Glomerular endothelial cell (primary cell): Measurements from ENCODE around the gene FAM169A. TPM values are rescaled to one million over a fixed set of nuclear protein-coding genes. Genes with fewer than 3 reads are reported as not detected.
A peak's percentile ranks its signal among the peaks of the same experiment; 100 is the strongest.
"Not testable (repeated sequence)": the region's sequence is repeated elsewhere in the genome, so short reads cannot be mapped to it uniquely, and the experiment has no call there.

ENCODE experiments used
- DNase-seq: peaks from one replicate; pipeline ENCODE4 v3.0.0-alpha.2; 2011; ENCODE audit warnings: low read depth, low spot score; ENCODE audit errors: extremely low read depth
- total RNA-seq: library from RNA; depleted of rRNA; stranded (reverse); fragments of >200 nt; gene quantifications from 2 replicates; pipeline ENCODE4 v1.2.3, GENCODE V29; 2015

Gene FAM169A
- total RNA-seq, 1 donor from 2014 or later = 0.99 TPM

DNA sequence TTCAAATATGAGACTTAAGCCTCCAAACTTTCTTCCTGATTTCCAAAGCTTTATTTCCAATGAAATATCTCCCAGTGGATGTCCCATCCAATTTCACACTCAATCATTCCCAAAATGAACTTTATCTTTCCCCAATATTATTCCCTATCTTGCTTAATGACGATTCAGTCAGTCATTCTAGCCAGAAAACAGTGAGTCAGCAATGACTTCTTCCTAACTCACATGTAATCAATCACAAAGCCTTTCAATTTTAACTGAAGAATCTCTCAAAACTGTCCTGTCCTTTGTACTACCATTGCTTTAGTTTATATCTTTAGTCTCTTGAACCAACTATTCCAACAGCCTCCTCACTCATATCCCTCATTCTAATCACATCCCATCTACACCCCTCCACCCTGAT, 64.2 kb downstream of the FAM169A start:
- DNase-seq = no peak

DNA sequence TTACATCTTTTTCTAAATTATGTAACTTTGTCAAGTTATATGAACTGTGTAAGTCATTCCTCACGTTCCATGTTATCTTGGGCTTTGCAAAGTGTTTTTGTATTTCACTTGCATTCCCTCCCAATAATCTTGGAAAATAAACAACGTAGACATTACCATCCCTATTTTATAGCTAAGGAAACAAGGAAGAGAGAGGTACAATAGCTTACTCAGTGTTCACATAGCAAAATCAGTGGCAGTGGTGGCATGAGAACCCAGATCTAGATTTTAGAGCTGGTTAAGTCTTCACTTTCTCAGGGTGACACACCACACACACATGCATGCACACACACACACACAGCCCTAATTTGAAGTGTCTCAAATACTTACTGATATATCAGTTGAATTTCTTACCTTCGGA, 65.0 kb downstream of the FAM169A start:
- no peak for DNase-seq

DNA sequence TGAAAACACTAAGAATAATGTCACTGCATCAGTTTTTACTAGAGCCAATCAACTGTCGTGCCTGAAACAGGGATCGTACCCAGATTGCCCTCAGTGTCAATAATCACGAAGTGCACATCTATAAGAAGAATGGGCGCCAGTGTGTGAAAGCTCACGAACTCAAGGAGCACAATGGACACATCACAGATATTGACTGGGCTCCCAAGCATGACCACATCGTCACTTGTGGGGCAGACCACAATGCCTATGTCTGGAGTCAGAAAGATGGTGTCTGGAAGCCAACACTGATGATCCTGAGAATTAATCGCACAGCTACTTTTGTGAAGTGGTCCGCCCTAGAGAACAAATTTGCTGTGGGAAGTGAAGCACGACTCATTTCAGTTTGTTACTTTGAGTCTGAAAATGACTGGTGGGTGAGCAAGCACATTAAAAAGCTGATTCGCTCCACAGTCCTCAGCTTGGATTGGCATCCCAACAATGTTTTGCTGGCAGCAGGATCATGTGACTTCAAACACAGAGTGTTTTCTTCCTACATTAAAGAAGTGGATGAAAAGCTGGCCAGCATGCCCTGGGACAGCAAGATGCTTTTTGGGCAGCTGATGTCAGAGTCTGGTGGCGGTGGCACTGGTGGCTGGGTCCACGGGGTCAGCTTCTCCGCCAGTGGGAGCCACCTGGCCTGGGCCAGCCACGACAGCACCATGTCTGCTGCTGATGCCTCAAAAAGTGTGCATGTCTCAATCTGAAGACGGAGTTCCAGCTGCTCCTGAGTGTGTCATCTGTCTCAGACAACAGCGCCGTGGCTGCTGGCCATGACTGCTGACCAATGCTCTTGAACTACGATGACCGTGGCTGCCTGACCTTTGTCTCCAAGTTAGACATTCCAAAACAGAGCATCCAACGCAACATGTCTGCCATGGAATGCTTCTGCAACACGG, 66.9 kb downstream of the FAM169A start:
- DNase-seq = no peak

DNA sequence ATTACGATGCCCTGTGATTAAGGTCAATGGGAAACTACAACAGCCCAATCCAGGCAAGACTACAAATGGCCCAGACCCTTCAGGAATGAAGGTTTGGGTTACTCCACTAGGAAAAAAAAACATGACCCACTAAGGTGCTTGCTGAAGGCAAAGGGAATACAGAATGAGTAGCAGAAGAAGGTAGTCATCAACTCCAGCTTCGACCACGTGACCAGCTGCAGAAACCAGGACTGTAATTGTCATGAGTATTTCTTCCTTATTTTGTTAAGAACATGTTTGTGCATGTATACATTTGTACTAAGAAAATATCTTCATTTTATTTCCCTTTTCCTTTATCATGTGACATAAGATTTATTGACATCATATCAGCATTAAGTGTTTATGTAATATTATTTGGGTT, 74.5 kb downstream of the FAM169A start:
- DNase-seq = not testable (repeated sequence)

DNA sequence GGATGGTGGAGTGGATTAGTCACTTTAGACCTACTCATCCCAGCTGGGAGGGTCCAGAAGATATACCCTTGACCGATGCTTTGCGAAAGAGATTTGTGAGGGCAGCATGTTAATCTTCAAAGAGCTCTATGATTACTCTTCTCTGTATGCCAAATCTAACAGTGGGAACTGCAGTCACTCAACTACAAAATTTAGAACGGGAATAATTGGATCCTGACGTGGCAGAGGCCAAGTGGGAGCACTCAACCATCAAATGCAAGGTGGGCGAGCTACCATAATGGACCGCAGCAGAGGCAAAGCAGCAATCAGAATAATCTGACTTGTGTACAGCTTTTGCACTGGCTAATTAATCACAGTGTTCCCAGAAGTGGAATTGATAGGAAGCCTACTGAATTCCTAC, 78.8 kb downstream of the FAM169A start:
- DNase-seq = no peak

DNA sequence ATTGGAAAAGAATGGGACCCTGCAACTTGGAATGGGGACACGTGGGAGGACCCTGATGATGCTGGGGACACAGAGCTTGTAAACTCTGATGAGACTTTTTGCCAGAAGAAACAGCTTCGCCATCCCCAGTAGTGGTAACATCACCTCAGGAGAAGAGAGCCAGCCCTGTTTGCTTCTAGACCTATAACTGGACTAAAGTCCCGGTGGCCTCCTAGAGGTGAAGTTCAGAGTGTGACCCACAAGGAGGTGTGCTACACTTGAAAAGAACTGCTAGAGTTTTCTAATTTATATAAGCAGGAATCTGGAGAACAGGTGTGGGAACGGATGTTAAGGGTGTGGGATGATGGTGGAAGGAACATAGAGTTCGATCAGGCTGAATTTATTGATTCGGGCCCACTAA, 79.3 kb downstream of the FAM169A start:
- DNase-seq = no peak

DNA sequence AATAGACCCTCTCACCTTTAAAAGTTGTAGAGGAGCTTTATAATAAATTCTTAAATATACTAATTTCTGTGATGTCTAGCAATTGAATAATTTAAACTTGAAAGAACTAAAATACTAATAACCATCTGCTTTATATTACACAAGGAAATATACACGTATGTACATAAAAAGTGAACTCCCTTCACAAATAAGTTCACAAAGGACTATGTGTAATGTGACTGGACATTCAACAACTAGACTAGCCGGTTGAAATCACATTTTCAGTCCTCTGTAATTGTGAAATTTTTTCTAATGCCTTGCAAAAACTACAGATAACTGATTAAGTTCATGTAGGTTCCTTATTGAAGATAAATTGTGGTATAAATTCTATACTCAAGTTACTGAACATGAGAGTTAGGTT, 87.6 kb downstream of the FAM169A start:
- DNase-seq = no peak

DNA sequence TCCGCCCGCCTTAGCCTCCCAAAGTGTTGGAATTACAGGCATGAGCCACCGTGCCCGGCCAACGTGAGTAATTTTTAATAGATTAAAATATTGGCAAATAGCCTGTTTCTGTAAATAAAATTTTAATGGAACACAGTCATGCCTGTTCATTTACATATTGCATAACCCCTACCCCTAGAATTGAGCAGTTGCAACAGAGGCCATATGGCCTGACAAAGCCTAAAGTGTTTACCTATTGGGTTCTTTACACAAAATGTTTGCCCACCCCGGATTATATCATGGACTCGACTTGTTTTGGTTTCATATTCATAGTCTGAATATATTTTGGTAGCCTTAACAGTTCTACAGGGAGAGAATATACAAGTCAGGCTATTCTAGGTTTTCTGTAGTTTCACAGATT, 93.8 kb downstream of the FAM169A start:
- DNase-seq = no peak

DNA sequence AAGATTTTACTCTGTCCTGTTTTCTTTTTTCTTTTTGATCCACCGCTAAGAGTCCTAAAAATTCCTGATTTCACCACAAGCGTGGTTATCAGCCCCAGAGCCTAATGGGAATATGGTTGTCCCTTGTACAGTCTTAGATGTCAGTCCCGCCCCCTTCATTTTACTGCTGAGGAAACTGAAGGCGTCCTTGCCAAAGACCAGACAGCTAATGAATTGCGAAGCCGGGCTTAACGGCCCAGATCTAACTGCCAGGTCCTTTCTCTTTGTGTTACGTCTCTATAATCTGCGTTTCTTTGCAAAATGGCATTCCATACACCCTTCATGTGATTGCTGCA, 98.6 kb downstream of the FAM169A start:
- peak; percentile 22 for DNase-seq

DNA sequence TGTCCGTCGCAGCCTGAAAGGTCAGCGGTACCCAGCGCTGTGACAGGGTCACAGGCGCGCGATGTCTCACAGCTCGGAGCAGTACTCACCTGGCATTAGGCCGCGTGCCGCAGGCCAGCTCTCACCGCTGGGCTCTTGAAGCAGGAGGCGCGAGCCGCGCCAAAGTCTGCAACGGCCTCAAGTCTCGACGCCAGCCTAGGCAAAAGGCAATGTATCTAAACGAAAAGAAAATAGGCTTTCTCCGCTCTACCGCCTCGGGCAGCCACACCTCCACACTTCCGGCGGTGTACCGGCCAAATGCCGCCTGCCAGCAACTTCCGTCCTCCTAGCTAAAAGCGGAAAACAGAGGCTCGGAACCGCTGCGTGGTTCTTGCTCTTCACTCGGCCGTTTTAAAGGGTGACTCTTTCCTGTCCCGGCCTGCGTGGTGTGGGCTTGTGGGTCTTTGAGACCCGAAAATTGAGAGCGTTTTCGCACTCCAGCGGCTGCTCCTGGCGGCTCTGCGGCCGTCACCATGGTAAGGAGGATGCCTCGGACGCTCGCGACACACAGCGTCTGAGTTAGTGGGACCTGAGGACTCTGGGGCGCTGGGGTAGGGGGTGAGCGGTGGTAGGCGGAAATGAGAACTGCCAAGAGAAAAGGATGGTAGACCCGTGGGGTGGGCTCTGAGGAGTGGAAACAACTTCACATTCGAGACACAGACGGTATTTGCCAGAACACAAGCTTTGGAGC, 99.2 kb downstream of the FAM169A start, which contains the start of the genes GFM2 and NSA2:
Gene GFM2, minus strand, starts transcription at position 269 of the 730 bp plus-strand sequence. CDS start 3,375 bp downstream, outside the sequence.
Gene NSA2, plus strand, starts transcription at position 401 of the 730 bp plus-strand sequence. Its CDS starts 112 bp downstream, at position 513.
- peak; percentile 73 for DNase-seq

DNA sequence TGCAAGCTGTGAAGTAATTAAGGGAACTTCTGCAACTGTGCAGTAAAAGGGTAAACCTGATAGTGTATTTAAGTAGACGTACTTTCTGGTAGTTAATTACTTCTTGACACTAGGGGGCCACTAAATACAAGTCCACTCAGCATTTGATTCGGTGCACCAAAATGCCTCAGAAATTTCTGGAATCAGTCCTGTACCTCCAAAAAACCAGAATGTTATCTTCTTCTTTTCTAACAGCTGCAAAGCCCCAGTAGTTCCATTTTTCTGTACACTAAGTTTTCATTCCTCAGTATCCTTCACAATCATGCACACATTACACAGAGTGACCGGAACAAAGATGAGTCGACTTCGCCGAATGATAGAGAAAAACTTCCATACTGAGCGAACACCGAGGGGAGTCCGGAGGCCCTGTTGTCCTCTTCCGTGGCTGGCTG, 99.8 kb downstream of the FAM169A start:
- DNase-seq = peak; percentile 37

DNA sequence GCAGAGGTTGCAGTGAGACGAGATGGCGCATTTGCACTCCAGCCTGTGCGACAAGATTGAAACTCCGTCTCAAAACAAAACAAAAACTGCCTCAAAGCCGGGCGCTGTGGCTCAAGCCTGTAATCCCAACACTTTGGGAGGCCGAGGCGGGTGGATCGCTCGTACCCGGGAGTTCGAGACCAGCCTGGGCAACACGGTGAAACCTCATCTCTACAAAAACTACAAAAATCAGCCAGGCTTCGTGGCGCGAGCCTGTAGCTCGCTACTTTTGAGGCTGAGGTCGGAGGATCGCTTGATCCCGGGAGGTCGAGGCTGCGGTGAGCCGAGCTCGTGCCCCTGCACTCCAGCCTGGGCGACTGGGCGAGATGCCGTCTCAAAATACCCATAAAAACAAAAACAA, 100.3 kb downstream of the FAM169A start:
- DNase-seq = no peak

DNA sequence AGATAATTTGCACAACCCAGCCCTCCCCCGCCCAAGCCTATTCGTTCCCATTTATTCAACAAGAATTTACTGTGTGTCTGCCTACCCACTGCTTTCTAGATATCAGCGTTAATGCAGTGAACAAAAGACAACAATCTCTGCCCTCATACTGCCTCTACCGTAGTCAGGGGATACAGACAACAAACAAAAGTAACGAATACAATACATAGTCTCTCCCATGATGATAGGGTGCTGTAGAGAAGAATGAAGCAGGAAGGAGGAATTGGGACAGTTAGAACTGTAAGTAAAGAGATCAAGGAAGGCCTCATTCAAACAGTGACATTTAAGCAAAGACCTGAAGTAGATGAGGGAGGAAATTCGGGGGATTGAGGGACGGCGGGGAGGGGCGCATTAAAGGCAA, 101.0 kb downstream of the FAM169A start:
- peak; percentile 9 for DNase-seq

DNA sequence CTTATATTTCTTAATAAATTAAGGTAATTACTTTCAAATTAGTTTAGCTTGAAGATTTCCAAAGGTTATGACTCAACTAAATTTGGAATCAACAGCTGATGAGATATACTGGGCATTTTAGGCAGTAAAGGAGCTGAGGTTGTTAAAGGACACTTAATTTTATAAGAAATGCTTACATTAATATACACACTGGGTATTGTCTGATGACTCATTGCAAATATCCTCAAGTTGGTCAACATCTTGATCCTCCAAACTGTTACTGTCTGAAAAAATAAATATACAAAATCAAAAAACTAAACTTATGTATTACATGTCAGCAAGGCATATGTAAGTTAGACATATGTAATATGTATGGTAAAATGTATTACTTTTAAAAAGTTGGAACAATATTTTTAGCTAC, 102.7 kb downstream of the FAM169A start:
- no peak for DNase-seq

DNA sequence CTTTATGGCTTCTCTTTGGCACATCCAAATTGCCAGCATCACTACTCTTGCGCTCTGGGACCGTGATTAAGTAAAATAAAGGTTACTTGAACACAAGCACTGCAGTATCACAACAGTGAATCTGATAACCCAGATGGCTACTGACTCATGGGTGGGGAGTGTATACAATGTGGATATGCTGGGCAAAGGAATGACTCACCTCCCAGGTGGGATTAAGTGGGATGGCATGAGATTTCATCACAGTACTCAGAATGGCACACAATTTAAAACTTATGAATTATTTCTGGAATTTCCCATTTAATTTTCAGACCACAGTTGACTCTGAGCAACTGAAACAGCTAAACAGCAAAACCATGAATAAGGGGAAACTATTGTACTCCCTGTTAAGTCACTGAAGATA, 103.6 kb downstream of the FAM169A start:
- peak; percentile 9 for DNase-seq

DNA sequence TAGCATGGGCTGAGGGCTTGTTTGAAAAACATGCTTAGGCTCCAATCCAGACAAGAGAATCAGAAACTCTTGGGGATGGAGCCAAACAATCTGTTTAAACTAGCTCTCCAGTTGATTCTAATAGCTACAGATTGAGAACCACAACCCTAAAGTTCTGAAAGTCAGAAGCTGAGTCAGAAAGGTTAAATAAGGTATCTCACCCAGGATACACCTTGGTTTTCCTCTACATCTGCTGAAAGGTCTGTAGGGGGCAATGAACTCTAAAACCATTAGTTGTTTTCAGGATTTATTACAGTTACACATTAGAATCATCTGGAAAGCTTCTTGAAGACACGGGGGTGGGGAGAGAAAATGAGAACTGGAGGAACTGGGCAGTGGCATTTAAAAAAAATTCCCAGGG, 104.9 kb downstream of the FAM169A start:
- DNase-seq = no peak

DNA sequence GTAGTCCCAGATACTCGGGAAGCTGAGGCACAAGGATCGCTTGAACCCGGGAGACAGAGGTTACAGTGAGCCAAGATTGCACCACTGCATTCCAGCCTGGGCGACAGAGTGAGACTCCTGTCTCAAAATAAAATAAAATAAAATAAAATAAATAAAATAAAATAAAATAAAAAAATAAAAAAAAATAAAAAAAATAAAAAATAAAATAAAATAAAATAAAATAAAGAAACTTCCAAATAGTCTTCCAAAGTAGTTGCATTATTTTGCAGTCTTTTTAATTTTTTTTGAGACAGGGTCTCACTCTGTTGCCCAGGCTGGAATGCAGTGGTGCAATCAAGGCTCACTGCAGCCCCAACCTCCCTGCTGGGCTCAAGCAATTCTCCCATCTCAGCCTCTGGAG, 117.4 kb downstream of the FAM169A start:
- not testable (repeated sequence) for DNase-seq

DNA sequence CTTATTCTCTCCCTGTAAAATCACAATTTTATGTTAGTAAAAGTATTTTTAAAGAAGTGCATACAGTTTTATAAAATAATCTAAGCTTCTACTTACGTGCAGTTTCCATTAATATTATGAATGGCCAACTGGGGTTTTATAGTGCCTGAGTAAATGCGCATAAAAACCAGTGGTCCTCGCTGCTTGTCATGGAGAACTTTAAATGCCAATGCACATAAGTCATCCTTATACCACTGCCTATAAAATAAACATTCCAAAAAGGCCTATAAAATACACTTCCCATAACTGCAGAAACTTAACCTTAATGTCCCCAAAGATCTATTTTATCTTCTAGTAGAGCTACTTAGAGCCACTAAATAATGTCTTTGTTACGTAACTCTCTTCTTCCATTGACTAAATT, 127.8 kb downstream of the FAM169A start:
- DNase-seq = no peak

DNA sequence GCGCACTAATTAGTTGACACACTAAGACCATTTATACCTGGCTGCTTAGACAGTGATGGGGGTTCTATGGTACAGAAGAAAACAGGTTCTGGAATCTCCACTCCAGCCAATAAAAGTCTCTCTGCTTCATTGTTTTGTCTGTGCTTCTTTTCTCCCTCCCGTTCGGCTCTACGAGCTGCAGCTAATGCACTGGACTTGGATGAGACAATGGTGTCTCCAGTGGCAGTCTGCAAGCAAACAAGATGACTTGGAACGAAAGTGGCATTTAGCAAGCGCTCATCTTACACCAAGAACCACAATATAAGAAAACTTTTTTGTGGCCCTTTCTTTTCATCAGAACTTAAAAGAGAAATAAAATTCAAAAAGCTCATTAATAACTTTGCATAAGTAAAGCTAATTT, 129.4 kb downstream of the FAM169A start:
- no peak for DNase-seq
